CD14-positive monocyte (primary cell): ENCODE data around the gene RAB5A. TPM values are rescaled to one million over a fixed set of nuclear protein-coding genes. Genes with fewer than 3 reads are reported as not detected.

ENCODE experiments used
- DNase-seq, 3 donors: peaks; one replicate each; pipeline ENCODE4 v3.0.0-alpha.2; 2011 to 2022
- H2AFZ ChIP-seq: 2 replicates; pipeline ENCODE4 v1.6.0; 2012; ENCODE audit warnings: mild to moderate bottlenecking, low read depth, low read length, inconsistent platforms; ENCODE audit not compliant: insufficient read depth, poor library complexity, severe bottlenecking
- H3K27ac ChIP-seq, 2 donors: 1 replicate in 1 of 2; 2 replicates in 1 of 2; pipeline ENCODE4 v1.5.1; 2012 to 2013; ENCODE audit warnings: low read length in 2 of 2, control low read depth in 1 of 2, inconsistent platforms in 1 of 2, low read depth in 1 of 2, mild to moderate bottlenecking in 1 of 2
- H3K27me3 ChIP-seq, 2 donors: one replicate each; pipeline versions ENCODE4 v1.6.0 to v1.6.1; 2011 to 2013; ENCODE audit warnings: low read length in 2 of 2; ENCODE audit not compliant: control insufficient read depth in 2 of 2, insufficient read depth in 2 of 2
- H3K36me3 ChIP-seq, 2 donors: replicated peaks in 1 of 2; 1 replicate in 1 of 2; 2 replicates in 1 of 2; pipeline versions ENCODE4 v1.5.1 to v1.6.1; 2012 to 2013; ENCODE audit warnings: low read length in 2 of 2, control low read depth in 1 of 2, inconsistent platforms in 1 of 2, mild to moderate bottlenecking in 1 of 2; ENCODE audit not compliant: insufficient read depth in 2 of 2, control insufficient read depth in 1 of 2
- H3K4me1 ChIP-seq, 2 donors: 1 replicate in 1 of 2; 2 replicates in 1 of 2; pipeline versions ENCODE4 v1.5.1 to v1.6.1; 2012 to 2013; ENCODE audit warnings: low read length in 2 of 2, control low read depth in 1 of 2, inconsistent platforms in 1 of 2, mild to moderate bottlenecking in 1 of 2, moderate library complexity in 1 of 2; ENCODE audit not compliant: insufficient read depth in 2 of 2, control insufficient read depth in 1 of 2
- H3K4me2 ChIP-seq: replicated peaks from 2 replicates; pipeline ENCODE3; 2012; ENCODE audit warnings: low read length, moderate library complexity, mild to moderate bottlenecking; ENCODE audit not compliant: poor library complexity, severe bottlenecking; ENCODE audit errors: extremely low read depth
- H3K4me3 ChIP-seq, 3 experiments: fragments of 200-600 bp in 1 of 3; sonication (generic) in 1 of 3; replicated peaks in 1 of 3; 1 replicate in 2 of 3; 2 replicates in 1 of 3; pipeline ENCODE4 v1.5.1; 2011 to 2013; ENCODE audit warnings: low read length in 3 of 3, mild to moderate bottlenecking in 3 of 3, control low read depth in 2 of 3, low read depth in 2 of 3, inconsistent platforms in 1 of 3, moderate library complexity in 1 of 3
- H3K79me2 ChIP-seq: 2 replicates; pipeline ENCODE4 v1.6.0; 2012; ENCODE audit warnings: mild to moderate bottlenecking, control low read depth, inconsistent platforms, low read length, moderate library complexity; ENCODE audit not compliant: insufficient read depth
- H3K9ac ChIP-seq: 2 replicates; pipeline ENCODE4 v1.6.0; 2017; ENCODE audit warnings: low read length, mild to moderate bottlenecking; ENCODE audit not compliant: insufficient read depth, poor library complexity, severe bottlenecking
- H3K9me3 ChIP-seq, 2 donors: replicated peaks in 1 of 2; 1 replicate in 1 of 2; 2 replicates in 1 of 2; pipeline versions ENCODE4 v1.5.1 to v1.6.1; 2012 to 2013; ENCODE audit warnings: low read length in 2 of 2, control low read depth in 1 of 2; ENCODE audit not compliant: control insufficient read depth in 1 of 2, insufficient read depth in 1 of 2
- H4K20me1 ChIP-seq: 2 replicates; pipeline ENCODE4 v1.6.0; 2012; ENCODE audit warnings: mild to moderate bottlenecking, low read length, control low read depth, moderate library complexity; ENCODE audit not compliant: insufficient read depth
- H3K27ac Mint-ChIP-seq, 7 donors: one replicate each; pipeline ENCODE4 v1.8.0; 2020; ENCODE audit warnings: mild to moderate bottlenecking in 7 of 7, mixed read lengths in 7 of 7, moderate library complexity in 6 of 7, inconsistent platforms in 2 of 7
- H3K27me3 Mint-ChIP-seq, 3 donors: one replicate each; pipeline ENCODE4 v1.8.0; 2021 to 2022; ENCODE audit warnings: low read depth in 3 of 3, mild to moderate bottlenecking in 3 of 3, mixed read lengths in 3 of 3, moderate library complexity in 3 of 3, inconsistent platforms in 1 of 3
- H3K36me3 Mint-ChIP-seq, 2 donors: one replicate each; pipeline ENCODE4 v1.8.0; 2020; ENCODE audit warnings: mixed read lengths in 2 of 2, inconsistent platforms in 1 of 2, mild to moderate bottlenecking in 1 of 2
- H3K4me1 Mint-ChIP-seq: one replicate; pipeline ENCODE4 v1.8.0; 2020; ENCODE audit warnings: mild to moderate bottlenecking, mixed read lengths
- H3K4me3 Mint-ChIP-seq, 2 donors: one replicate each; pipeline ENCODE4 v1.8.0; 2020; ENCODE audit warnings: mild to moderate bottlenecking in 2 of 2, mixed read lengths in 2 of 2, moderate library complexity in 1 of 2
- H3K9me3 Mint-ChIP-seq, 7 donors: one replicate each; pipeline ENCODE4 v1.8.0; 2020 to 2022; ENCODE audit warnings: mixed read lengths in 7 of 7, mild to moderate bottlenecking in 6 of 7, moderate library complexity in 6 of 7, inconsistent platforms in 2 of 7
- CTCF ChIP-seq: fragments of 200-600 bp; IDR thresholded peaks from one replicate; pipeline ENCODE4 v1.8.0; 2022; ENCODE audit warnings: antibody characterized with exemption, mild to moderate bottlenecking
- WGBS: methylation state at CpG from one replicate; pipeline ENCODE4 v1.1.5; 2013; ENCODE audit warnings: missing lambda C conversion rate; ENCODE audit not compliant: insufficient coverage; 5-methylcytosine and 5-hydroxymethylcytosine counted together
- intact Hi-C, 2 donors: fragments of 100-400 bp; cut with micrococcal nuclease; formaldehyde crosslinking; loops; one replicate each; pipeline versions ENCODE4 v1.15.0 to v1.15.1; 2023
- polyA plus RNA-seq, 3 donors: library from polyadenylated mRNA; depleted of rRNA in 1 of 3; unstranded in 2 of 3; stranded (reverse) in 1 of 3; fragments of 300-500 nt in 2 of 3; fragments of >200 nt in 1 of 3; fragmentation: Illumina TruSeq in 2 of 3; gene quantifications; 1 replicate in 2 of 3; 2 replicates in 1 of 3; pipeline ENCODE4 v1.2.3, GENCODE V29; 2012 to 2021

RAB5A gene
- polyA plus RNA-seq, 3 donors = 25.7 to 60.2 (median 33.8) TPM

- Histone ChIP-seq H3K9ac (no peak overlapping the region), H3K36me3 (no peaks in the 10 kb centered on the region), H3K79me2 (no peaks in the 10 kb centered on the region), H3K4me2 (no peak overlapping the region), H3K4me1 (no peaks in the 10 kb centered on the region), H3K4me3 (no peak overlapping the region), H2AFZ (no peak overlapping the region), H4K20me1 (no peaks in the 10 kb centered on the region), H3K27me3 (no peaks in the 10 kb centered on the region), H3K27ac (no peak overlapping the region), H3K9me3 (no peaks in the 10 kb centered on the region)
- Mint-ChIP-seq H3K4me3 (no peak overlapping the region), H3K27me3 (peaks cover 0 to 13% (median 2%) of the 10 kb centered on the region in 3 donors), H3K36me3 (no peaks in the 10 kb centered on the region), H3K9me3 (no peaks in the 10 kb centered on the region), H3K27ac (no peak overlapping the region), H3K4me1 (no peaks in the 10 kb centered on the region)
- intact Hi-C loops = no loop called here
- DNase-seq = no peak
- no CpG with 5 or more reads among the region's 4 CpGs for WGBS
- TF ChIP-seq CTCF = no peak
These were observed 26.4 kb upstream of the RAB5A start for GRCh38 chr3:19920401-19921080.

DNA sequence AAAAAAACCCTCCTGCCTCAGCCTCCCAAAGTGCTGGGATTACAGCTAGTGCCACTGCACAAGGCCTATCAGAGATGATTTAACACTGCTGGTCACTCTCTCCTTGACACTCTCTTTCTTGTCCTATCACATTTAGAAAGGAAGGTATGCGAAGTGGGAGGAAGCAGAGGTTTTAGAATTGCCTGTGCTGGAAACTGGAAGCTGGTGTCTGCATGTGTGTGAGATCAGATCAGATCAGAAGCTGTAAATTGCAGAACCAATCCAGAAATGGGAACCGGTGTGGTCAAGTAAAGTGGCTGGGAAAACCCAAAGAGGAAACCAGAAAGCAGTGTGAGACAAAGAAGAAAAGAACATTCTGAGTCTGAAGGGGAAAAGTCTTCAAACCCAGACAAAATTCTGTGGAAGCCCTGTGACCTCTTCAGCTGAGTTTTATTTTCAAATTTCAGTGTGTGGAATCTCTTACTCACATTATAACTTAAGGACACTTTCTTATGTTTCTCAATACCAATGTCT is 15.7 kb upstream of the RAB5A start:
- TF ChIP-seq CTCF = no peak
- Mint-ChIP-seq H3K4me1 (peaks cover 32% of the 10 kb centered on the region), H3K36me3 (peaks cover 0 to 5% of the 10 kb centered on the region in 2 donors), H3K4me3 (peak overlapping the region; percentile 5 to 85), H3K9me3 (peaks cover 0 to 5% (median 0%) of the 10 kb centered on the region in 7 donors), H3K27ac (peak overlapping the region; percentile 90 to 93 (median 93)), H3K27me3 (peaks cover 16 to 40% (median 19%) of the 10 kb centered on the region in 3 donors)
- Histone ChIP-seq H2AFZ (peak overlapping the region; percentile 37), H3K9me3 (no peaks in the 10 kb centered on the region), H3K4me2 (peak overlapping the region; percentile 73), H3K4me1 (peaks cover 25 to 27% of the 10 kb centered on the region in 2 donors), H3K27me3 (peaks cover 9 to 17% of the 10 kb centered on the region in 2 donors), H3K79me2 (no peaks in the 10 kb centered on the region), H3K36me3 (no peaks in the 10 kb centered on the region), H3K9ac (no peak overlapping the region), H4K20me1 (no peaks in the 10 kb centered on the region), H3K27ac (peak overlapping the region; percentile 57 to 93), H3K4me3 (peak overlapping the region in 2 of 3 experiments; percentile 27 to 68)
- peak; percentile 82 to 95 (median 90) for DNase-seq
- WGBS = 0% methylated on average over 1 of the region's 2 CpGs
- intact Hi-C loops = no loop called here
